Naive thymus-derived CD8-positive, alpha-beta T cell (primary cell): ENCODE data around the gene LRRC52. TPM values are rescaled to one million over a fixed set of nuclear protein-coding genes. Genes with fewer than 3 reads are reported as not detected.
"Not testable (repeated sequence)": the region's sequence is repeated elsewhere in the genome, so short reads cannot be mapped to it uniquely, and the experiment has no call there.

Source experiments
- ATAC-seq, 2 donors: fragments of 150-1000 bp; cut with Tn5 transposase in 1 of 2; sonication (Bioruptor Pico), chemical (Tn5 transposase) in 1 of 2; 1 replicate in 1 of 2; 2 replicates in 1 of 2; pipeline ENCODE4 v1.10.0; 2021; ENCODE audit warnings: mild to moderate bottlenecking in 2 of 2, moderate library complexity in 2 of 2
- POLR2A ChIA-PET: fragments of 350-600 bp; sonication (Branson Sonifier 250); formaldehyde crosslinking; loops from one replicate; lab custom pipeline; 2021; ENCODE audit warnings: antibody characterized with exemption; lab: Charles Lee
- DNase-seq, 10 donors: peaks; one replicate each; pipeline versions ENCODE4 v3.0.0 to v3.0.0-alpha.2; 2020 to 2022
- H3K27ac Mint-ChIP-seq, 10 donors: one replicate each; pipeline ENCODE4 v1.8.0; 2020 to 2022; ENCODE audit warnings: mild to moderate bottlenecking in 10 of 10, mixed read lengths in 10 of 10, moderate library complexity in 4 of 10, inconsistent platforms in 1 of 10
- H3K27me3 Mint-ChIP-seq, 5 donors: one replicate each; pipeline ENCODE4 v1.8.0; 2021 to 2022; ENCODE audit warnings: mixed read lengths in 5 of 5
- H3K36me3 Mint-ChIP-seq, 3 donors: one replicate each; pipeline ENCODE4 v1.8.0; 2020 to 2022; ENCODE audit warnings: mixed read lengths in 3 of 3, mild to moderate bottlenecking in 2 of 3, inconsistent platforms in 1 of 3
- H3K4me1 Mint-ChIP-seq, 4 donors: one replicate each; pipeline ENCODE4 v1.8.0; 2021 to 2022; ENCODE audit warnings: mixed read lengths in 4 of 4
- H3K4me3 Mint-ChIP-seq, 10 donors: one replicate each; pipeline ENCODE4 v1.8.0; 2020 to 2022; ENCODE audit warnings: mild to moderate bottlenecking in 10 of 10, mixed read lengths in 10 of 10, moderate library complexity in 6 of 10, inconsistent platforms in 1 of 10
- H3K9me3 Mint-ChIP-seq, 9 donors: one replicate each; pipeline ENCODE4 v1.8.0; 2020 to 2022; ENCODE audit warnings: mixed read lengths in 9 of 9, mild to moderate bottlenecking in 3 of 9, inconsistent platforms in 1 of 9, moderate library complexity in 1 of 9
- polyA plus RNA-seq, 3 donors: library from polyadenylated mRNA; unstranded; fragments of 300-500 nt; fragmentation: Illumina TruSeq; gene quantifications; one replicate each; pipeline ENCODE4 v1.2.3, GENCODE V29; 2021
- total RNA-seq, 8 experiments: library from RNA in 2 of 8; stranded (reverse) in 2 of 8; gene quantifications; one replicate each; pipeline ENCODE4 v1.2.3 and lab custom pipeline; 2021 to 2026

Gene LRRC52
- total and polyA plus RNA-seq, 5 experiments from 2014 or later, result not detected

DNA sequence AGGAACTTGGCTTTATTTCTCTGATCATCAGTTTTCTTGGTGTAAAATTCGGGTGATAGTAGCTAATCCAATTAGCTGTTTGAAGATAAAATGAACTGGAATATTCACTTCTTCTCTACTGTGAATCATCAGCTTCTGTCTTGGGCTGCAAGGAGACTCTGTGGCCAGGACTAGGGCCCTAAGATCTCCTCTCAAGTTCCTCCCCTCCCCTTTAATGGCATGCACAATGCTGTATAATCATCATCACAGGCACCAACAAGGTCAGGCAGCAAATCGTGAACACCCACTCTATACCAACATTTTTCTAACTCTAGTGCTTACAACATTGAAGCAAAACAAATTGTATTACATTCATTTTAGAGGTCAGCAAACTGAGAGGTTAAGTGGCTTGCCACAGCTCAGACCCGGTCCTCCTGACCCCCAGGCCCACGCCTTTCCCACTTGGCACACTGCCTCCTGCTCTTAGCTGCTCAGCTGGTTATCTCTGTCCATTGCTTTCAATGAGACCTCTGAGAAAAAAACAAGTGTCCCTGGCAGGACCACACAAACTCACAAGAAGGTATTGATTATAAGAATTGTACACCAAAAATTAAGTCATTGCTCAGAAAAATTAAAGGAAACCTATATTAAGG is 31.8 kb downstream of the LRRC52 start:
- no peaks in the 10 kb centered on the region for H3K4me1 Mint-ChIP-seq
- no peak for ATAC-seq
- peaks cover 0 to 1% (median 0%) of the 10 kb centered on the region in 9 donors for H3K9me3 Mint-ChIP-seq
- no peak overlapping the region for H3K27ac Mint-ChIP-seq
- POLR2A ChIA-PET, result no interaction called here
- DNase-seq, result no peak
- no peak overlapping the region for H3K4me3 Mint-ChIP-seq
- H3K36me3 Mint-ChIP-seq, result no peaks in the 10 kb centered on the region
- peaks cover 4 to 44% (median 11%) of the 10 kb centered on the region in 5 donors for H3K27me3 Mint-ChIP-seq

DNA sequence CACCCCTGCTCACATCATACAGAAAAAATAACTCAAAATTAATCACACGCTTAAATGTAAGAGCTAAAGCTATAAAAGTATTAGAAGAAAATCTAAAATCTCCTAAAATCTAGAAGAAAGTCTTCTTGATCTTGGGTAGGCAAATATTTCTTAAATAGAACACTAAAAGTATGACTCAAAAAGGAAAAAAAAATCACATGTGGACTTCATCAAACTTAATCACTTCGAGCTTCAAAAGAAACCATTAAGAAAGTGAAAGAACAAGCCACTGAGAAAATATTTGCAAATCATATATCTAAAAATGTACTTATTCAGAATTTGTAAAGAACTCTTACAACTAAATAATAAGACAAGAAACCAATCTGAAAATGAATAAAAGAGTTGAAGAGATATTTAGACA is 32.7 kb downstream of the LRRC52 start:
- ATAC-seq (no peak), DNase-seq (no peak)
- POLR2A ChIA-PET, result no interaction called here
- H3K27me3 Mint-ChIP-seq, result peaks cover 2 to 40% (median 11%) of the 10 kb centered on the region in 5 donors
- H3K4me3 Mint-ChIP-seq, result no peak overlapping the region
- no peak overlapping the region for H3K27ac Mint-ChIP-seq
- H3K9me3 Mint-ChIP-seq, result peaks cover 0 to 1% (median 0%) of the 10 kb centered on the region in 9 donors
- H3K4me1 Mint-ChIP-seq, result no peaks in the 10 kb centered on the region
- no peaks in the 10 kb centered on the region for H3K36me3 Mint-ChIP-seq

DNA sequence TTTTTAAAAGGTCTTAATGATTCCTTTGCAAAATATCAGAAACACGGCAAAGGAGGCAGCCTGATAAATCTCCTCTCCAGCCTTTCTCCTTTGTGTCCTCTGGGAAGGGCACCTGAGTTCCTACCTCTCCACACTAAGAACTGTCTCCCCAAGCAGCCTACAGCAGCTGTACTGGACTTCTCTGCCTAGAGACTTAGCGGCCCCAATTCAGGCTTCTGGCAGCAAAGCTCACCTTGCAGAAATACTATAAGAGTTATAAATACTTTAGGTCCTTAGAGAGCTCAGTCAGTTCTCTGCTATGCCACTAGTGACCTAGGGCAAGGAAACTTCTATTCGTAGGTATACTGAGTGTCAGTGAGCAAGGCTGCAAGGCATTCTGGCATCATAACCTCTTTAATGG is 33.9 kb downstream of the LRRC52 start:
- DNase-seq (no peak), ATAC-seq (no peak)
- Mint-ChIP-seq H3K27ac (no peak overlapping the region), H3K36me3 (no peaks in the 10 kb centered on the region), H3K4me1 (no peaks in the 10 kb centered on the region), H3K9me3 (peaks cover 0 to 1% (median 0%) of the 10 kb centered on the region in 9 donors), H3K4me3 (no peak overlapping the region), H3K27me3 (peaks cover under 1 to 36% (median 8%) of the 10 kb centered on the region in 5 donors)
- POLR2A ChIA-PET, result no interaction called here

DNA sequence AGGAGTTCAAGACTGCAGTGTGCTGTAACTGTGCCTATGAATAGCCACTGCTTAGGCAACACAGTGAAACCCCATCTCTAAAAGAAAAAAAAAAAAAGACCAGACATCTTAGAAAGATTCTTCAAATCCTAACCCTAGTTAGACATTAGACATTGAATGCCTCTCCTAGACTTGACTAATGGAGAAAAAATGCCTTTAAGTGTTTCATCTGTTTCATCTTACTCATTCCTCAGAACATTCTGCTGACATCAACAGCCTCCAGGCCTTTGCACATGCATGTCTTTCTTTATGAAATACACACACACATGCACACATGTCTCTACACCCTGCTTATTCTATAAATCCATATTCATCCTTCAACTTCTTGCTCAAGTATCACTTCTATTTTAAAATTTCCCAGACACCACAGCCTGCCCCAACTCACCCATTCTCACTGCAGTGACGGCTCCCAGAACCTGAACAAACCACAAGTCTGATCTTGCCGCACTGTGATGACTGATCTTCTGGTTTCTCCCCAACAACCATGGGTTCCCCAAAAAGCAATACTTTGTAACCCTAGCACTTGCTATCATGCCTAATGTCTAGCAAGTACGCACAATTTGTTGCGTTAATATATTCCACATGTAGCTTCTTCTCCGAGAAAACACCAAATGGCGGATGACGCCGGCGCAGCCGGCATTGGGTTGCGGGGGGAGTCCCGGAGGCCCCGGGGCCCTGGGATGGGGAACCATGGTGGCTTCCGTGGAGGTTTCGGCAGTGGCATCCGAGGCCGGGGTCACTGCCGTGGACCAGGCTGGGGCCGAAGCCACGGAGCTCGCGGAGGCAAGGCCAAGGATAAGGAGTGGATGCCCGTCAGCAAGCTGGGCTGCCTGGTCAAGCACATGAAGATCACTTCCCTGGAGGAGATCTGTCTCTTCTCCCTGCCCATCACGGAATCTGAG is 37.4 kb downstream of the LRRC52 start:
- peaks cover 11 to 35% (median 14%) of the 10 kb centered on the region in 5 donors for H3K27me3 Mint-ChIP-seq
- POLR2A ChIA-PET, result no interaction called here
- ATAC-seq (no peak), DNase-seq (no peak)
- H3K9me3 Mint-ChIP-seq, result no peaks in the 10 kb centered on the region
- H3K4me3 Mint-ChIP-seq, result no peak overlapping the region
- no peak overlapping the region for H3K27ac Mint-ChIP-seq
- H3K36me3 Mint-ChIP-seq, result no peaks in the 10 kb centered on the region
- no peaks in the 10 kb centered on the region for H3K4me1 Mint-ChIP-seq

DNA sequence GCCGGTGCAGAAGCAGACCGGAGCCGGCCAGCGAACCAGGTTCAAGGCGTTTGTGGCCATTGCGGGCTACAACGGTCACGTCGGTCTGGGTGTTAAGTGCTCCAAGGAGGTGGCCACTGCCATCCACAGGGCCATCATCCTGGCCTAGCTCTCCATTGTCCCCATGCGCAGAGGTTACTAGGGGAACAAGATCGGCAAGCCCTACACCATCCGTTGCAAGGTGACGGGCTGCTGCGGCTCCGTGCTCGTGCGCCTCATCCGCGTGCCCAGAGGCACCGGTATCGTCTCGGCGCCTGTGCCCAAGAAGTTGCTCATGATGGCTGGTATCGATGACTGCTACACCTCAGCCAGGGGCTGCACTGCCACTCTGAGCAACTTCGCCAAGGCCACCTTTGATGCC is 38.1 kb downstream of the LRRC52 start:
- Mint-ChIP-seq H3K27me3 (peaks cover 14 to 34% (median 20%) of the 10 kb centered on the region in 5 donors), H3K4me1 (no peaks in the 10 kb centered on the region), H3K27ac (no peak overlapping the region), H3K4me3 (no peak overlapping the region), H3K36me3 (no peaks in the 10 kb centered on the region), H3K9me3 (no peaks in the 10 kb centered on the region)
- ATAC-seq (no peak), DNase-seq (no peak)
- POLR2A ChIA-PET, result no interaction called here

DNA sequence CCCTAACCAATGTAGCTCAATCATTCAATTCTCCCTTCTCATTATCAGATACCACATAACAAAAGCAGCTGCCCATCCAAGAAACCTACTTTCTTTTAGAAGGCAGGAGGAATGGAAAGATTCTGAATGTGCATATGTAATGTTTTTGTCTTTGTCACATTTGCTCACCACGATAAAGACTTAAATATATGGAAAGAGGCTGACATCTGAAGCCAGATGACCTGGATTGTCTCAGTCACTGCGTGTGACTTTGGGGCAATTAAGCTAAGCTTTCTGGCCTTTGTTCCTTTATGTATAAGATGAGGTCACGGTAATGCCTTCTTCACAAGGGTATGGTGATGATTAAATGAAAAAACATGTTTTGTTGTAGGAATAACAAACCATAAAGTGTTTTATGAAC is 42.6 kb downstream of the LRRC52 start:
- Mint-ChIP-seq H3K27ac (peak overlapping the region in 2 of 10 donors; percentile 0 to 6), H3K4me3 (no peak overlapping the region), H3K36me3 (no peaks in the 10 kb centered on the region), H3K27me3 (peaks cover 30 to 62% (median 41%) of the 10 kb centered on the region in 5 donors), H3K4me1 (no peaks in the 10 kb centered on the region), H3K9me3 (no peaks in the 10 kb centered on the region)
- POLR2A ChIA-PET, result interaction anchor here (0.6 kb wide), 1 partner anchor 206 kb away, joined by 3 read pairs; no protein-coding TSS in a partner anchor
- ATAC-seq, result no peak
- DNase-seq, result no peak

DNA sequence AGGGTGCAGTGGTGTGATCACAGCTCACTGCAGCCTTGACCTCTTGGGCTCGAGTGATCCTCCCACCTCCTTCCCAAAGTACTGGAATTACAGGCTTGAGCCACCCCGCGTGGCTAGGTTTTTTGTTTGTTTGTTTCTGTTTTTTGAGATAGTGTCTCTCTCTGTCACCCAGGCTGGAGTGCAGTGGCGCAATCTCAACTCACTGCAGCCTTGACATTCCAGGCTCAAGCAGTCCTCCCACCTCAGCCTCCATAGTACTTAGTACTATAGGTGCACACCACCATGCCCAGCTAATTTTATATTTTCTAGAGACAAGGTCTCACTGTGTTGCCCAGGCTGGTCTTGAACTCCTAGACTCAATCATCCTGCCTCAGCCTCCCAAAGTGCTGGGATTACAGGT is 47.6 kb downstream of the LRRC52 start:
- H3K4me1 Mint-ChIP-seq, H3K36me3 Mint-ChIP-seq, H3K4me3 Mint-ChIP-seq, DNase-seq, H3K27ac Mint-ChIP-seq, ATAC-seq, H3K9me3 Mint-ChIP-seq: not testable (repeated sequence)
- peaks cover 27 to 75% (median 46%) of the 10 kb centered on the region in 5 donors for H3K27me3 Mint-ChIP-seq
- POLR2A ChIA-PET, result interaction anchor here (2.4 kb wide), 1 partner anchor 198 kb away, joined by 10 read pairs; no protein-coding TSS in a partner anchor

DNA sequence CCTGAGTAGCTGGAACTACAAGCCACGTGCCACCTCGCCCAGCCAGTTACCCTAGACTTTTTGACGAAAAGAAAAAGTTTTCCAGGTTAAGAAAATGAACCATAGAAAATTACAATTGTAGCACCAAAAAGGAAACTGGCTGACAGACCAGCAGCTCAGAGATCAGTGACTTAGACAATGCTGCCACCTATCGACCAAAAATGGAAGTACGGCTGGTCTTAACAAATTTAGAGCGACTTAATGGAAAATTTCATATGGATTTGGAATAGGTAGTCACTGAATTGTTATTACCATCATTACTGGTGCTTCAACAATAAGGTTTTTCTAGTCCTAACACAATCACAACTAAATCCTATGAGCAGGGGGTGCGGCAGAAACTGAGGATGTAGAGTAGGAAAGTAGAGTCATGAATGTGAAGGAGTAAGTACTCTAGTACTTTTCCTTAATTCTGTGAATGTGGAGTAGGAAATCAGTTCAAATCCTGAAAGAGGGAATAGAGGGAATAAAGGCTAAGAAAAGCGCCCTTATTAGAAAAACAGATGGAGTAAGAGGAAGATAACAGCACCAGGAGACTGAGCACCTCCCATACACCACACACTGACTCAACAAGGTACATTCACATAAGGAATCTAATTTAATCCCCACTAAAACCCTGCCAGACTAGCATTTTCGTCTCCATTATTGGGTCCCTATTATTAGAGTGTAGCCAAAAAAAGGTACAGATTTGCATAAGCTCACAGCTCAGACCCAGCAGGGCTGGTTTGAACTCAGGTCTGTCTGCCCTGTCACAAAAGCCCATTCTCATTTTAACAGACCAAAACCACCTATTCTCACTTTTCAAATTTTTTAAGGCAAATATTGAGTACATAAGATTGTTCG is 49.4 kb downstream of the LRRC52 start:
- Mint-ChIP-seq H3K27ac (peak overlapping the region in 1 of 10 donors; percentile 67), H3K4me1 (peaks cover 10 to 23% (median 15%) of the 10 kb centered on the region in 4 donors), H3K27me3 (peaks cover 27 to 73% (median 46%) of the 10 kb centered on the region in 5 donors), H3K36me3 (no peaks in the 10 kb centered on the region), H3K4me3 (no peak overlapping the region), H3K9me3 (no peaks in the 10 kb centered on the region)
- peak; percentile 54 to 85 (median 74) for DNase-seq
- peak; percentile 50 to 56 for ATAC-seq
- POLR2A ChIA-PET, result interaction anchor here (2.4 kb wide), 1 partner anchor 200 kb away, joined by 10 read pairs; no protein-coding TSS in a partner anchor

DNA sequence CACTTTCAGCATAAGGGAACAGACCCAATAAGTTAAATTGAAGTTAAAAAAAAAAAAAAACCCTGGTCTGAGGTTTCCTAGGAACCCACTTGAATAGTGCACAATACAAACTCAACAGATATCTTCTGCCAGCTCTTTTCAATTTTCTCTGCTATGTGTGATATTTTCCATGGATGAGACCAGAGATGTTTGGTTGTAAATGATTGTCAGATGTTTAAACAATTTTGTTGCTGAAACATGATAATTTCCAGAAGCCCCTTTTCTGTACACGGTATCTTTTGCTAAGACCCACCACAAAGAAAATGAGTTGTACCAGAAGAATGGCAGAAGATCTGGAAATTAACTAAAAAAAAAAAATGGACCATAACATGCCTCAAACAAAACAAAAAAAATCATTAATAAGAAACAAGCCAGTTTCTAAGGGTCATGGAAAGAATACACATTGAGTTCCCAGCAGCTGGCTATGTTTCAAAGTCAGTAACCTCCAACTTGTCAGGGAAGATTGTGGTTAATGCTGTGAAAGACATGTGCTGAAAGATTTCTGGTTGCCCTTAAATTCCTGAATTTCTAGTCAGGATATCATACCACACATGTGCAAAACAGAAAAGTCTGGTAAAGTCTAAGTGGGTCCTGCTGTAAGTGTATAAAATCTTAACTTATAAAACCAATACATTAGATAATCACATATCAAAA is 51.6 kb downstream of the LRRC52 start:
- peaks cover 21 to 59% (median 36%) of the 10 kb centered on the region in 5 donors for H3K27me3 Mint-ChIP-seq
- H3K4me3 Mint-ChIP-seq, result no peak overlapping the region
- no peak overlapping the region for H3K27ac Mint-ChIP-seq
- H3K4me1 Mint-ChIP-seq, result peaks cover 15 to 30% (median 22%) of the 10 kb centered on the region in 4 donors
- ATAC-seq (no peak), DNase-seq (no peak)
- POLR2A ChIA-PET, result interaction anchor here (0.7 kb wide), 2 partner anchors 103 to 218 kb away, joined by 4 to 8 read pairs; partner anchors contain the start of gene ALDH9A1
- no peaks in the 10 kb centered on the region for H3K9me3 Mint-ChIP-seq
- no peaks in the 10 kb centered on the region for H3K36me3 Mint-ChIP-seq

DNA sequence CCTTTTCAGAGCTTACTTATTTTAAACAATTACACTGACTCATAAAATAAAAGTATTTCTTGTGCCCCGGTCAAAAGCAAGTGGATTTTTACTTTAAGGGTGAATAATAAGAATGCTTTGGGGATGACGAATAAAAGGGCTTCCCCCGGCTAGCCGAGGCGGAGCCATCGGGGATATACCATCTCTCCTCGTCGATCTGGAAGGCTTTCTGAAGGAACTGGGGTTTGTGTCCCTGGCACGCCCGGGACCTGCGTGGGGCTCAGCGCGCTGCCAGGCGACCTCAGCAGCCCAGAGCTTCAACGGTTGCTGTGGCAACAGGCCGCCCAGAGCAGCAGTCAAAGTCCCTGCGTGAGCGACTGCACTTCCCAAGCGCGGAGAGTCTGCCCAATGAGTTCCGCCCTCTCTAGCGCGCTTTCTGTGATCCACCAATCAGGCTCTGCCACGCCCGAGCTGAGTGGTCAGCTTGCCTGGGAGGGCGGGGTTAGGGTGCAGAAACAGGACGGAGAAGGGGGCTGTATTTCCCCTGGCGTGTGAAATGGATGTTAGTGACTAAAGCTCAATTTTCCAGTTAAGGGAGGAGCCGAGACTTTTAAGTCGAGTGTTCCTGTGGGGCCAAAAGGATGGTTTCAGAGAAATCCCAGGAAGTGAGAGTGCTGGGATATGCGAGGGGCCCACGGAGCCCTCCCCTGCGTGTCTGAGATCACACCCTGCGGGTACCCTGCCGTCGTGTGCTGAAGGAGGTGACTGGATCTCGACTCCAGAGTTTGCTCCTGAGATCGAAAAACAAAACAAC is 54.3 kb downstream of the LRRC52 start:
- Mint-ChIP-seq H3K27me3 (peaks cover 12 to 44% (median 20%) of the 10 kb centered on the region in 5 donors), H3K27ac (peak overlapping the region; percentile 79 to 94 (median 90)), H3K4me3 (peak overlapping the region; percentile 83 to 97 (median 91)), H3K9me3 (no peaks in the 10 kb centered on the region), H3K36me3 (no peaks in the 10 kb centered on the region), H3K4me1 (peaks cover 14 to 31% (median 22%) of the 10 kb centered on the region in 4 donors)
- POLR2A ChIA-PET, result interaction anchor here (1.8 to 2.1 kb wide), 2 partner anchors 33 to 171 kb away, joined by 8 to 11 read pairs; partner anchors contain the start of genes MGST3 and TMCO1
- DNase-seq, result peak; percentile 80 to 94 (median 86)
- peak; percentile 95 to 96 for ATAC-seq

DNA sequence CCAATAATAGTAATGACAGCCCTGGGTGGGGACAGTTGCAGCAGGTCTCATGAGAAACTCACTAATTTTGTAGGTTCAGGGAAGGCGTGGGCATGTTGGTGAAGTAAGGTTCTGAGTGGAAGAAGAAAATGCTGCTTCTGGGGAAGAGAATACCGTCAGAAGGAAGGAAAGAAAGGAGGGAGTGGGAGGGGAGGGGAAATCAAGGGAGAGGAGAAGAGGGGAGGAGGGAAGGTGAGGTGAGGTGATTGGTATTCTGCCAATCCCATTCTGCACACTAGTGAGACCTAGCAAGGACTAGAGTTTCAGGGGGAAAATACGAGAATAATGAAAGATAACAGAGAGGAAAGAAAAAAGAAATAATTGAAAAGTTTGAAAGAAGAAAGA is 54.9 kb downstream of the LRRC52 start:
- ATAC-seq (no peak), DNase-seq (no peak)
- Mint-ChIP-seq H3K27ac (peak overlapping the region in 9 of 10 donors; percentile 80 to 94 (median 91)), H3K9me3 (no peaks in the 10 kb centered on the region), H3K4me1 (peaks cover 12 to 27% (median 22%) of the 10 kb centered on the region in 4 donors), H3K36me3 (no peaks in the 10 kb centered on the region), H3K27me3 (peaks cover 9 to 38% (median 14%) of the 10 kb centered on the region in 5 donors), H3K4me3 (peak overlapping the region; percentile 83 to 97 (median 91))
- POLR2A ChIA-PET, result interaction anchor here (1.8 to 2.1 kb wide), 2 partner anchors 32 to 170 kb away, joined by 8 to 11 read pairs; partner anchors contain the start of genes MGST3 and TMCO1
